Measurements from ENCODE around the gene GIPC2. TPM values are rescaled to one million over a fixed set of nuclear protein-coding genes. Genes with fewer than 3 reads are reported as not detected.
"Not testable (repeated sequence)": the region's sequence is repeated elsewhere in the genome, so short reads cannot be mapped to it uniquely, and the experiment has no call there.

The GIPC2 gene
- total and polyA plus RNA-seq, 2 experiments from 2014 or later = 0.30 TPM; not detected in 1

DNA sequence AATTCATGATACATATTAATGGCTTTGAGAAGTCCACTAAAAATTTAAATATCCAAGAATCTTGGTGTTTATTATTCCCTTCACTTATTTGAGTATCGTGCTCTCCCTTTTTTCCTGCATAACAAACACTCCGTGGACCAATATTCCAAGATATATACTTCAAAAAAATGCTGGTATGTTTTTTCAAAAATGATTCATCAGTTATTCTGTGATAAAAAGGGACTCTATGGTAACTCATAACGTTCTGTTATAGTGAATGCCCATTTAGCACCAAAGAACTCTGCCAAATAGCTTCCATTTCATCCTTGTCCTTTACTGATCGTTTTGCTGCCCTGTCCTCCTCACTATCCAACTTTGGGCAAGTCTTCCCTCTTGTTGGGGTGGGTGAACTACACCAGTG lies 12.9 kb downstream of the GIPC2 start:
- TF ChIP-seq, protein P1, sequence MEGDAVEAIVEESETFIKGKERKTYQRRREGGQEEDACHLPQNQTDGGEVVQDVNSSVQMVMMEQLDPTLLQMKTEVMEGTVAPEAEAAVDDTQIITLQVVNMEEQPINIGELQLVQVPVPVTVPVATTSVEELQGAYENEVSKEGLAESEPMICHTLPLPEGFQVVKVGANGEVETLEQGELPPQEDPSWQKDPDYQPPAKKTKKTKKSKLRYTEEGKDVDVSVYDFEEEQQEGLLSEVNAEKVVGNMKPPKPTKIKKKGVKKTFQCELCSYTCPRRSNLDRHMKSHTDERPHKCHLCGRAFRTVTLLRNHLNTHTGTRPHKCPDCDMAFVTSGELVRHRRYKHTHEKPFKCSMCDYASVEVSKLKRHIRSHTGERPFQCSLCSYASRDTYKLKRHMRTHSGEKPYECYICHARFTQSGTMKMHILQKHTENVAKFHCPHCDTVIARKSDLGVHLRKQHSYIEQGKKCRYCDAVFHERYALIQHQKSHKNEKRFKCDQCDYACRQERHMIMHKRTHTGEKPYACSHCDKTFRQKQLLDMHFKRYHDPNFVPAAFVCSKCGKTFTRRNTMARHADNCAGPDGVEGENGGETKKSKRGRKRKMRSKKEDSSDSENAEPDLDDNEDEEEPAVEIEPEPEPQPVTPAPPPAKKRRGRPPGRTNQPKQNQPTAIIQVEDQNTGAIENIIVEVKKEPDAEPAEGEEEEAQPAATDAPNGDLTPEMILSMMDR (IDR thresholded peaks at IDR 0.05; ENCODE audit: low read depth, low read length) = no peak

DNA sequence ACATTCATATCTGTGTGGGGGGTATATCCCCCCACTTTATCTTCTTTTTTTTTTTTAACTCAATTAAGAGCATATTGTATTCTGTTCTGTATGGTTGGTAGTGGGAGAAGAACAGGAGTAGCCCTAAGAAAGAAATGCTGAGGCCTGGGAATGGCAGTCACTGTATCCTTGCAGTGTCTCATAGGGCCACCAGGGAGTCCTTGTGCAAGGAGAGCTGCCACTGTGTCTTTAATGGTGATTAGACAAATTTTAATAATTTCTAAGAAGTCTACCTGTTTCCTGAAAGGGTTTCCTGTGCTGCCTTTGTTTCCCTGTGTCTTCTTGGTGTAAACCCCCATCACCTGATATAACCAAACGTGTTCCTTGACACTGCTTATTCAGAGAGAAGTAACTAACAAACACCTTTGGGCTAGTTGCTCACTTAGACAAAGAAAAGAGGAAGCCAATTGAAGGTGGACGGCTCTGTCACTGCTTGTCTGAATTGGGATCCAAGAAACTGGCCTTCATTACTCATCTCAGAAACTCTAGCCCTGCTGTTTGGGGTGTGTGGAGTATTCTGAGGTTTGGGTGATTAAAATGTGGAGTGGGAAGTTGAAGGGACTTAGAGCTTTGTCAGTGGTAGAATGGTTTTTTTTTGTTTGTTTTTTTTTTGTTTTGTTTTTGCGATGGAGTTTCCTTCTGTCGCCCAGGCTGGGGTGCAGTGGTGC lies 15.2 kb downstream of the GIPC2 start:
- no peak overlapping the region for H3K4me3 ChIP-seq
- no peak for DNase-seq (ENCODE audit: low read depth in 1 of 2, low spot score in 1 of 2)
- H3K27ac ChIP-seq = no peak overlapping the region
- no peaks in the 10 kb centered on the region for H3K4me1 ChIP-seq (ENCODE audit: low read depth)
- H3K9me3 ChIP-seq (ENCODE audit: low read depth) = no peaks in the 10 kb centered on the region
- TF ChIP-seq, protein P1 (IDR thresholded peaks at IDR 0.05; ENCODE audit: low read depth, low read length) = no peak
- H3K27me3 ChIP-seq = no peaks in the 10 kb centered on the region
- no peaks in the 10 kb centered on the region for H3K36me3 ChIP-seq

More for the DNA sequence above, 12.9 kb downstream of the GIPC2 start:
- Histone ChIP-seq H3K4me3 (no peak overlapping the region), H3K36me3 (no peaks in the 10 kb centered on the region), H3K4me1 (ENCODE audit: low read depth) (no peaks in the 10 kb centered on the region), H3K27ac (no peak overlapping the region), H3K9me3 (ENCODE audit: low read depth) (no peaks in the 10 kb centered on the region), H3K27me3 (no peaks in the 10 kb centered on the region)
- no peak for DNase-seq (ENCODE audit: low read depth in 1 of 2, low spot score in 1 of 2)

DNA sequence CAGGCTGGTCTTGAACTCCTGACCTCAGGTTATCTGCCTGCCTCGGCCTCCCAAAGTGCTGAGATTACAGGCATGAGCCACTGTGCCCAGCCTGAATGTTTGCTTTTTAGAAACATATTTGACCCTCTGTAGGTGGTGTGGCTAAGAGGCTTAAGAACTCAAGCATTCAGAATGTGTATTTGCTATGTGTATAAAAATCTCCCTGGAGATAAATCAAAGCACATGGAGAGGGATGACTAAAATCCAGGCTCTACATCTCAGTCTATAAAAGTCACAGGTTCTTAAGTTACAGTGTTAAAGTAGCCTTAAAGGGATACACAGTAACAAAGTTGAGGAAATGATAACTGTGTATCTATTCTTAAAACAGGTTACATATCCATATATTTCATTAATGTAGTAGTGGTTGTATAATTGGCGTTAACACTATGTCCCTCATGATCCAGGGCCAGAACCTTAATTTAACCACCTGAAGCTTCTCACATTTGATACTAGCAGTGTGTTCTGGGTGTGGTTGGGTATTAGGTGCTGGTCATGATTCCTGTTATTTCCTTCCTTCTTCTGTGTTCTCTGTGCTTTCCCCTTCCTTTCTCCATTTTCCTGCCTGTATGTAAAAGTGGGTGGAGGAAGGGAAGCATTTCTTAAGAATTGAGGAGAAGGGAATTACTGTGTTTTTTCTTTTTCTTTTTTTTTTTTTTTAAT lies 16.2 kb downstream of the GIPC2 start:
- Histone ChIP-seq H3K27me3 (no peaks in the 10 kb centered on the region), H3K36me3 (no peaks in the 10 kb centered on the region), H3K4me1 (ENCODE audit: low read depth) (no peaks in the 10 kb centered on the region), H3K4me3 (no peak overlapping the region), H3K9me3 (ENCODE audit: low read depth) (no peaks in the 10 kb centered on the region), H3K27ac (no peak overlapping the region)
- TF ChIP-seq, protein P1 (IDR thresholded peaks at IDR 0.05; ENCODE audit: low read depth, low read length) = no peak
- DNase-seq (ENCODE audit: low read depth in 1 of 2, low spot score in 1 of 2) = peak in 1 of 2 donors; percentile 17

DNA sequence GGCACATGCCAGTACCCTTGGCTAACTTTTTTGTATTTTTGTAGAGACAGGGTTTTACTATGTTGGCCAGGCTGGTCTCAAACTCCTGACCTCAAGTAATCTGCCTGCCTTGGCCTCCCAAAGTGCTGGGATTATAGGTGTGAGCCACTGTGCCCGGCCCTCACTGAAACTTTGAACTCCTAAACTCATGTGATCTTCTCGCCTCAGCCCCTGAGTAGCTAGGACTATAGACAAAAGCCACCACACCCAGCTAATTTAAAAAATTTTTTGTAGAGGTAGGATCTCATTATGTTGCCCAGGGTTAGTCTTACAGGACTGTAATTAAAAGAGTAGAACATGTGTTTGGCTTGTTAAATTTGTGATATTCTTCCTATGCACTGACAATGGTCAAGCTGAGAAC lies 19.1 kb downstream of the GIPC2 start:
- H3K4me3 ChIP-seq; H3K4me1 ChIP-seq (ENCODE audit: low read depth); DNase-seq (ENCODE audit: low read depth in 1 of 2, low spot score in 1 of 2); H3K36me3 ChIP-seq; H3K27ac ChIP-seq; H3K9me3 ChIP-seq (ENCODE audit: low read depth); H3K27me3 ChIP-seq: not testable (repeated sequence)

DNA sequence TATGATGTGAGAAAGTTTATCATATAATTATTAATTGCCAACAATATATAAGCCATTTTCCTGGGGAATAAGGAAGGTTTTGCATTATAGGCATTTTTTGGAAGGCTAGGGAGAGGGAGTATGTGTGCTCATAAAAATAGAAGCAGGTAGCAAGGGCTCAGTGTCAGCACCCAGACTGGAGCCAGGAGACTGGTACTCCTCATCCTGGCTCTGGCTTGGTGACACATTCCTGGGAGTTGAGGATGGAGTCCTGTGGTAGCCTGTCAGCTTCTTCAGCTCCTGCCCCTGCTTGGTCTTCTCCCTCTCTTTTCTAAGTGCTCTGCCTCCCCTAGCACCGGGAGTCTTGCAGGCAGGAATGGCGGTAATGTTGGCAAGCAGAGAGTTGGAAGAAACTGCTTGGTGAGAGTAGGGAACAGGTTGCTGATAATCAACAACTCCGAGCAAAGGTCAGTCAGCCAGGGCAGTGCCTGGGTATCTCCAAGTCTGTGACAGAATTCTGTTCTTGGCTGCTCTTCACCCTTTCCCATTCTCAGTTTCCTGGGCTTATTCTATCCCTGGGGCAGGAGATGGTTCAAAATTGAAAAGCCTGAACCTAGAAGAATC lies 23.0 kb downstream of the GIPC2 start:
- Histone ChIP-seq H3K9me3 (ENCODE audit: low read depth) (no peaks in the 10 kb centered on the region), H3K36me3 (no peaks in the 10 kb centered on the region), H3K27ac (no peak overlapping the region), H3K4me1 (ENCODE audit: low read depth) (no peaks in the 10 kb centered on the region), H3K27me3 (no peaks in the 10 kb centered on the region), H3K4me3 (no peak overlapping the region)
- no peak for DNase-seq (ENCODE audit: low read depth in 1 of 2, low spot score in 1 of 2)
- TF ChIP-seq, protein P1 (IDR thresholded peaks at IDR 0.05; ENCODE audit: low read depth, low read length) = no peak

DNA sequence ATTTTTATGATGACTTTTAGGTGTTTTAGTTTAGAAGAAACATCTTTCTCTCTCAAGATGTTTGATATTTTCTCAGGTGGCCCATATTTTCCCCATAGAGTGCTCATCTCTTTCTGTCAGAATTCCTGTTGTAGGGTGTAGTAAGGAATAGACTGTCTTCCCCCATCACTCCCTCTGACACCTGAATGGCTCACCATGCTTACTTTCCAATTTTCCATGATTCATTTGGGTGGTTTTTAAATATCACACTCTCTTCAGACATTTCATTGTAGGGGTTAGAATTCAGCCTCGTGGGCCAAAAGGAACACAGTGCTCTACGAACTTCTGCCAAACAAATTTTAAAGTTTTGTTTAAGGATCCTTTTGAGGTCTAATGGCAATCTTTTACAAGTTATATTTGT lies 24.0 kb downstream of the GIPC2 start:
- Histone ChIP-seq H3K4me3 (no peak overlapping the region), H3K27ac (no peak overlapping the region), H3K36me3 (no peaks in the 10 kb centered on the region), H3K27me3 (no peaks in the 10 kb centered on the region), H3K9me3 (ENCODE audit: low read depth) (no peaks in the 10 kb centered on the region), H3K4me1 (ENCODE audit: low read depth) (no peaks in the 10 kb centered on the region)
- TF ChIP-seq, protein P1 (IDR thresholded peaks at IDR 0.05; ENCODE audit: low read depth, low read length) = no peak
- DNase-seq (ENCODE audit: low read depth in 1 of 2, low spot score in 1 of 2) = no peak
